Epithelial cell of prostate (primary cell): ENCODE results near the gene RPA3.

Source experiments
- DNase-seq: peaks from one replicate; pipeline ENCODE4 v3.0.0-alpha.2; 2011; ENCODE audit warnings: low read depth, low spot score
- H3K27ac ChIP-seq: fragments of 450-650 bp; 2 replicates; pipeline ENCODE4 v1.5.1; 2017; ENCODE audit warnings: mild to moderate bottlenecking

The RPA3 gene

DNA sequence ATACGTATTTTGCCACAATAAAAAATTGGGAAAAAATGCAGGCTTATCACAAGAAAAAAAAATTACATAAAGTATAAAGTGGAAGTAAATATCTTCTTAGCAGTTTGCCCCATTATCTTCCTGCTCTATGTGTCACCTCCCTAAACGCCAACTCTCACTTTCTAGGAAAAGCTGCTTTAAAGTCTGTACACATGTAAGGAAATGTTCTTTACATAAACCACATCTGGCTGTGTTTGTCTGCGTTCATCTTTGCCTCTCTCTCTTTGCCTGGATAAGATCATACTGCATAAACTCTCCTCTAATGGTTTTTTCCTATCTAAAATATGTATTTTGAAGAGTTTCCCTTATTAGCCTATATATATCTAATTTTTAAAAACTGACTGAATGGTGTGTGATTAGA lies 100.9 kb downstream of the RPA3 start:
- no peak overlapping the region for H3K27ac ChIP-seq
- DNase-seq: no peak

DNA sequence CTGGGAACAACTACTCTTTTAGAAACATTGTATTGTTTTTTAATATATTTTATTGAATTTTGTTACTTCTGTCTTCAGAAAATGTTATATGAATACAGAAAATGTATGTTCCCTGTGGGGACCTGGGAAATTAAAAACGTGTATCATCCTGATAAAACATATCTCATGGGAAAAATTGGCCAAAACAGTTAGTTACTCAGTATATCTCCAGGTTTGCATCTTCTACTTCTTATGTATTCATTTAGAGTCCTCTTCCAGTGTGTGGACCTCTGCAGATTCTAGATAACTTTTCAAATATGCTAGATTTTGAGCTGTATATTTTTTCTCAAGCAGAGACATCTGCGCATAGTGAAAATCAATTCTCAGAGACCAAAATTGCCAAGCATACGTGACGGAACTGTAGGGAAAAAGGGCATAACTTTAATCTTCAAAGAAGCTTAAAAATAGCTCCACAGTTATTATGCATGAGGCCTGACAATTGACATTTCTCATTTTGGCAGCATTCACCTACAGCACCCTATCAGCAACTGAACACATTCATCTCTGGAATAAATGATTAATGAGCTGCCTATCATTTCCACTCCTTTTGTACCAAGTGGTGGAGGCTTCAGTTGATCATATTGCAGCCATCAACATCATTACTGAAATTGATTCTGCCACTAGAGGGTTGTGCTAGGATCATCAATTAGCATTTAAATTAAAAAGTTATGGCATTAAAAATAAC lies 104.2 kb downstream of the RPA3 start:
- no peak overlapping the region for H3K27ac ChIP-seq
- no peak for DNase-seq

DNA sequence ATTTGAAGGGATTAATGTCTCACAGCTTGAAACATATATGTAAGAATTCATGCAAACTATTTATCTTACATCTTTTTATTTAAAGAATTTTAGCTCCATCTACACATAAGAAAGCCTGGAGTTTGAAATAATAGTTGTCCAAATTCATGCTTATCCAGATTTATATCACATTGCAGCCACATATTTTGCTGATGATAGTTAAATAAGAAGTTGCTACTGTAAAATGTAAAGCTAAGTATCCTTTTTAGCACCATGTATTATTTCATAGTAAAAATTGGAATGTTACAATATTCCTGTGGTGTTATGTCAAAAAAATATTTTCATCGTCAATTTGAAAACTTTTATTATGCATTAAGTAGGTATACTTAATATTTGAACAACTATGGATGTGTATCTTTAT lies 105.2 kb downstream of the RPA3 start:
- DNase-seq: no peak
- H3K27ac ChIP-seq: no peak overlapping the region

DNA sequence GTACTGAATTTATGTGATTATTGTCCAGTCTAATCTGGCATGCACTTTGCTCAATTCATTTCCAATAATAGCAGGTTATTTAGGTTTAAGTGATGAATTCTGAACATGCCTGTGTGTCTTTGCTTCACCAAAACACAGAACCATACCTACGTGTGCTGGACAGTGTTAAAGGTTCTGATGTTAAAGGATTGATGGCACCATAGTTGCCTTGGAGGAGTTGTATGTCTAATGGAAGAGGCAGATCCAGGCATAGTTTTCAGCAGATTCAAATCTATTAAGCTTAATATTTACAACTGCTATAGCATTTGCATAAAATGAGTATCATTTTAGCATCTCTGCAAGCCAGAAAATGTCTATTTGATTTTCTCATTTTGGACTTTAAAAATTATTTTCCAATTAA lies 105.9 kb downstream of the RPA3 start:
- no peak for DNase-seq
- H3K27ac ChIP-seq: no peak overlapping the region

DNA sequence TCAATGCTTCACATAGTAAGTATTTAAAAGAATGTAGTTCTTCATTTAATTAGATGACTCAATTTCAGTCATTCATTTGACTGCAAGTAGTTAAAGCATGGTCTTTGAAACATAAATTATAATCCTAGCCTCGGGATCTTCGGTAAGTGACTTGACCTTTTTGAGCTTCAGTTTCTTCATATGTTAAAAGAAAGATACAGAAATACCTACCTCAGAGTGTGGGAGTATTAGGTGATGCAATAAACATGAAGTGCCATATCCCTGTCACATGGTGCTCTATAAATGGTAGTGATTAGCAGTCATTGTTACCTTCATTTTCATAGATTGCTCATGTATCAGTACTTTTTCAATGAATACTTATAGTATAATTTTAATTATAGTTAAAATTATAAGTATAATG lies 109.1 kb downstream of the RPA3 start:
- no peak for DNase-seq
- no peak overlapping the region for H3K27ac ChIP-seq

DNA sequence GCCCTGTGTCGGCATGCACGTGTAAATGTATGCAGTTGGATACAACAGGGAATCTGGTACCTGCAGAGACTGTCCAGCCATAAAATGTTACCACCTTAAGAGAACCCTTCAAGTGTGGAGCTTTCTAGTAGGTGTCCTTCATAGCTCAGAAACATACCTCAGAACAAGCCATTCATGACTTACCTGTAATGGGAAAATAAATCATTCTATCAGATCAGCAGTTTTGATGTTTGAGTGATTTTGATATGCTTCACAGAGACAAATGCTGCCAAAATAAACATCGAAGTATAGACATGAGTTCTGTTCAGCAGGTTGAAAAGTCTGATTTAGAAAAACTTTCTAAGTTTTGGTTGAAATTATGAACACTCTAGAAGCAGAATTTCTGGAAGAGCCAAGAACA lies 111.4 kb downstream of the RPA3 start:
- no peak for DNase-seq
- H3K27ac ChIP-seq: no peak overlapping the region

DNA sequence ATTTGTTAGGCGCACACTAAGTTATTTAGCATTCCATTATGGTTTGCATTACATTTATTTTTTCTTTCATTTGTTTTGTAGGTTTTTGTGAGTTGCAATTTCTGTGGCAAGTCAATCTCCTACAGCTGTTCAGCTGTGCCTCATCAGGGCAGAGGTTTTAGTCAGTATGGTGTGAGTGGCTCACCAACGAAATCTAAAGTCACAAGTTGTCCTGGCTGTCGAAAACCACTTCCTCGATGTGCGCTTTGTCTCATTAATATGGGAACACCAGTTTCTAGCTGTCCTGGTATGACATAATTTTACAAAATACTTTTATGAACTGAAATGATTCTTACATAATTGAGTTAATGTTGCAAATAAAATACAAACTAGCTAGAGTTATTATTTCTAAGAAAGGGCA lies 122.2 kb downstream of the RPA3 start:
- H3K27ac ChIP-seq: no peak overlapping the region
- DNase-seq: no peak

DNA sequence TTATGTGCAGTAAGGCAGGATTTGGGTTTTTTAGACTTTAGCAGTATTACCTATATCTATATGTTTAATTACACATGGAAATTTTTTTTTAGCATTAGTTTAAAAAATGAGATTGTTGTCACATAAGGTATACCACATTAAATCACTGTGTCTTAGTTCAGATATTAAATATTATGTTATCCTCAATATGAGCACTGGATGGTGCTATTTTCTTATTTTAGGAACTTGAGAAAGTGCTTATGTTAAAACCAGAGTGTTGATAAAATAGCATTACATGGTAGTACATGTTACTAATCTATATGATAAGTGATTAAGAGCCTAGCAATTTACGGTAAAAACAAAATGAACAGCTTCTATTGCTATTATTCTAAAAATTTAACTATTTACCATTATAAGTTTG lies 123.0 kb downstream of the RPA3 start:
- H3K27ac ChIP-seq: no peak overlapping the region
- DNase-seq: no peak
